Activated CD4-positive, alpha-beta T cell treated with anti-CD3 and anti-CD28 coated beads, Interleukin-2, Interleukin-6, amounts not matched to agents 100 ng/mL and 50 ng/mL, durations not matched to agents 16 hours and 8 hours (primary cell): Measurements from ENCODE around the gene PHAF1.

ENCODE experiments used
- DNase-seq: peaks from one replicate; pipeline ENCODE4 v3.0.0-alpha.2; 2020

PHAF1 gene

DNA sequence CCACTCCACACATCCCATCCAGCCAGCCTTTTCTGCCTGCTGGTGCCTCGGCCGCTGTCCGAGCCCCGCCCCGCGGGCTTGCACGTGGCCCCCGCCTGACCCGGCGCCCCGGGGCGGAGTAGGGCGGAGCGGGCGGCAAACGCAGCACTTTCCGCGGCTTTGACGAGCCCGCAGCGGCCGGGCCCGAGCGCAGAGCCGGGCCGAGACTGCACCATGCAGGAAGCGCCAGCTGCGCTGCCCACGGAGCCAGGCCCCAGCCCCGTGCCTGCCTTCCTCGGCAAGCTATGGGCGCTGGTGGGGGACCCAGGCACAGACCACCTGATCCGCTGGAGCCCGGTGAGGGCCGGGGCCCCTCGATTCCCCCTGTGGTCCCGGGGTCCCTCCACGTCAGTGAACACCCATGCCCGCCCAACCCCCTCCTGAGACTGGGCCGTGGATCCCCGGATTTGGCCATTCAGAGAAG, 54.9 kb downstream of the PHAF1 start, which contains the start of gene HSF4:
Gene HSF4, plus strand, starts transcription at position 147 of the 463 bp plus-strand sequence. Its CDS starts 67 bp downstream, at position 214.
- no peak for DNase-seq

- DNase-seq = no peak
Measured at GRCh38 chr16:67165121-67166078, 55.7 kb downstream of the PHAF1 start.

GRCh38 chr16:67166110-67166547, 56.4 kb downstream of the PHAF1 start:
- DNase-seq = no peak

DNA sequence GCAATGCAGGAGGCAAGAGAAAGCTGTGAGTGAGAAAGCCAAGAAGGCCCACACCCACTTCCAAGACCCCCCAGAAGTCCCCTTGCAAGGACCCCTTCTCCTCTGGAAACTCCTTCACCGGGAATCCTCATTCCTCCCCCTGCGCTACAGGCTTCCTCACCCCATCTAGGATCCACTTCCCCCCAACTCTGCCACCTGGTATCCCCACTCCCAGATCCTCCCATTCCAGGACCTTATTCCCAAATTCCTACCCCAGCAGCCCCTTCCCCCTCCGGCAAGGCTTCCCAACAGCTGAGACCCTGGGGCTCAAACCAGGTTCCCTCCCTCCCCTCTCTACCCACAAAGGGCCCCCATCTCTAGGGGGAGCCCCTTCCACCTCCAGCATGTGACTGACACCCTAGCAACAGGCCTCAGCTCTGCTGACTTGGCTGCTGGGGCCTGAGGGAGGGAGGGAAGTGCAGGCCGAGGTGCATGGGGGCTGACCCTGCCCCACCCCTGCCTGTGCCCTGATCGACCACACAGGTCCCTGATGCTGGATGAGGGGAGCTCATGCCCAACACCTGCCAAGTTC, 56.9 kb downstream of the PHAF1 start:
- DNase-seq = no peak

GRCh38 chr16:67167588-67167987, 57.8 kb downstream of the PHAF1 start:
- DNase-seq = no peak

- DNase-seq = no peak
Measured at GRCh38 chr16:67169011-67169451, 59.3 kb downstream of the PHAF1 start.

DNA sequence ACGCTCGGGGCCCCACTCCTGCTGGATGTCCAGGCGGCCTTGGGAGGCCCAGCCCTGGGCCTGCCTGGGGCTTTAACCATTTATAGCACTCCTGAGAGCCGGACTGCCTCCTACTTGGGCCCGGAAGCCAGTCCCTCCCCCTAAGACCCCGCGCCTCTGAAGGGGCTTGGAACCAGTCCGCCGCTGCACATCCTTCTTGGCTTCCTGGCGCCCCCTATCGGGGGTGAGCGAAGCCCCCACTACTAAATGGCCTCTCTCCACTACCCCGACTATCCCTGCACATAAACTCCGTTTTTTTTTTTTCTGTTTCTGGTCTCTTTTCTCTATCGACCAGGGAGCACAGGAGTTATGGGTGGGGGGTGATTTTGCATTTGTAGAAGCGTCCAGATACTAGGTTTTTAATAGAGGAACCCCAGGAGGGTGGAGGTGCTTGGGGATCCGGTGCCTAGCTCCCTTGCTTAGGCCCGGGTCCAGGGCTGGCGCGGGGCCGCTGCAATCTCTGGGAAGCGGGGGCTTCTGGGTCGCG, 60.0 kb downstream of the PHAF1 start:
- peak; percentile 70 for DNase-seq

- peak; percentile 71 for DNase-seq
Measured at GRCh38 chr16:67170168-67170948, 60.6 kb downstream of the PHAF1 start, which contains the start of gene NOL3. TSS of gene NOL3 (plus strand) at chr16:67170538.

DNA sequence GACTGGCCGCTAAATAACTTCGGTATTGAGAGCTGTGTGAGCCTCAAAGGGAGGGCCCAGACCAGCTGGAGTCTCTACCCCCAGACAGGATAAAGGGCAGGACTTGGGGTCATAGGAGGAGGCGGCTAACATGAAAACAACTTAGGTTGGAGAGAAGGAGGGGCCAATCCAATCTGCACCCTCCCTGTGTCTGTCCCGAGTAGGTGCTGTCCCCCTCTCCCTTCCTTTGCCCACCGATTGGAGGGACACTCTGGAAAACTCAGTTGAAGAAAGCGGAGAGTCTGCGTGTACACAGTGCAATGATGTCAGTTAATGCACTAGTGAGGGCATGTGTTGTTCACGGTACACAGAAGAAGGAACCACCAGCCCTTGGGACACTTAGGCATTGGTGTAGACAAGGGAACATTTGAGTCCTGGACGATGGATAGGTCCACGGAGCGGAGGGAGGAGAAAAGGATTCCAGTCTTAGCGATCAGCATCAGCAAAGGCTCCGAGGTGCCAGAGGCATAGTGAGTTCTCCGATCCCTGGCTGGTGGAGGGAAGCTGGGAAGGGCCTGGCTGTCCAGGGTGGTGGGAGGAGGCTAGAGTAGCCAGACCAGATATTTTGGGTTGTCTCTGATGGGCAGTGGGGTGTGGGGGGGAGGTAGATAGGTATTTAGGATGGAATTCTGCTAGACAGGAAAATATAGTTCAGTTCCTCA, 61.4 kb downstream of the PHAF1 start:
- DNase-seq = no peak

DNA sequence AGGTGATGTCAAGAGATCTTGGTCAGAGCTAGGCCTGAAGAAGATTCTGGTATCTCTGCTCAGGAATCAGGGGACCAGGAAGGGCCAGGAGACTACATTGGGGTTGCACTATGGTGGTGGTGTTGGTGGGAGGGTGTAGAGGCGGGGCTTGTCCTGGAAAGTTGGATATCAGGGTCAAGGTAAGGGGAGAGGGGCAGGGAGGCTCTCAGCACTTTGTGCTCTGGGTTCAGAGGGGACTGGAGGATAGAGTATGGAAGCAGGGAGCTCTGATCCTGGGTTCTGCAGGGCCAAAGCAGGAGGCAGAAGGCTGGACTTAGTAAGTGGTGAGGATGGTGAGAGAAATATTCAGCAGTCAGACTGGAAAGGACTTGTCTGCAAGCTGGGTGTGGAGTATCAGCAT, 63.6 kb downstream of the PHAF1 start:
- DNase-seq = no peak

DNA sequence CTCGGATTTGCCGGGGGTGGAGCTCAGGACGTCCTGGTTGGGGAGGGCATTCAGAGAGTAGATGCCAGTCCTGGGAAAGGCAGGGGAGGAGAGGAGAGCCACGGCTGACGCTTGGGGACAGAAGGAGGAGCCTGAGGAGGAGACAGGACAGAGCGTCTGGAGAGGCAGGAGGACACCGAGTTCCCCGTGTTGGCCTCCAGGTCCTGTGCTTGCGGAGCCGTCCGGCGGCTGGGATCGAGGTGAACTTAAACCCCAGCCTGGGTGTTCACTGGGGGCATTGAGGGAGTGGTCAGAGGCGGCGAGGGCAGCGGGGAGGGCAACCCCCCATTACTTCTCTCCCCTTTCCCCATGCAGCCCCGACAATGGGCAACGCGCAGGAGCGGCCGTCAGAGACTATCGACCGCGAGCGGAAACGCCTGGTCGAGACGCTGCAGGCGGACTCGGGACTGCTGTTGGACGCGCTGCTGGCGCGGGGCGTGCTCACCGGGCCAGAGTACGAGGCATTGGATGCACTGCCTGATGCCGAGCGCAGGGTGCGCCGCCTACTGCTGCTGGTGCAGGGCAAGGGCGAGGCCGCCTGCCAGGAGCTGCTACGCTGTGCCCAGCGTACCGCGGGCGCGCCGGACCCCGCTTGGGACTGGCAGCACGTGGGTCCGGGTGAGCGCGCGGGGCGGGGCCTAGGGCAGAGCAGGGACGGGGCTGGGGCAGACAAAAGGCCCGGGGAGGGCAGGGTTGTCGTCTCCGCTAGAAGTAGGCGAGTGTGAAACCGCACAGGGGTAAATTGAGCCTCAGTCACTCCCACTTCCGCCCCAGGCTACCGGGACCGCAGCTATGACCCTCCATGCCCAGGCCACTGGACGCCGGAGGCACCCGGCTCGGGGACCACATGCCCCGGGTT, 64.3 kb downstream of the PHAF1 start:
- peak; percentile 80 for DNase-seq

- no peak for DNase-seq
Measured at GRCh38 chr16:67174706-67175231, 65.0 kb downstream of the PHAF1 start.

GRCh38 chr16:67176662-67177061, 66.9 kb downstream of the PHAF1 start:
- no peak for DNase-seq

DNA sequence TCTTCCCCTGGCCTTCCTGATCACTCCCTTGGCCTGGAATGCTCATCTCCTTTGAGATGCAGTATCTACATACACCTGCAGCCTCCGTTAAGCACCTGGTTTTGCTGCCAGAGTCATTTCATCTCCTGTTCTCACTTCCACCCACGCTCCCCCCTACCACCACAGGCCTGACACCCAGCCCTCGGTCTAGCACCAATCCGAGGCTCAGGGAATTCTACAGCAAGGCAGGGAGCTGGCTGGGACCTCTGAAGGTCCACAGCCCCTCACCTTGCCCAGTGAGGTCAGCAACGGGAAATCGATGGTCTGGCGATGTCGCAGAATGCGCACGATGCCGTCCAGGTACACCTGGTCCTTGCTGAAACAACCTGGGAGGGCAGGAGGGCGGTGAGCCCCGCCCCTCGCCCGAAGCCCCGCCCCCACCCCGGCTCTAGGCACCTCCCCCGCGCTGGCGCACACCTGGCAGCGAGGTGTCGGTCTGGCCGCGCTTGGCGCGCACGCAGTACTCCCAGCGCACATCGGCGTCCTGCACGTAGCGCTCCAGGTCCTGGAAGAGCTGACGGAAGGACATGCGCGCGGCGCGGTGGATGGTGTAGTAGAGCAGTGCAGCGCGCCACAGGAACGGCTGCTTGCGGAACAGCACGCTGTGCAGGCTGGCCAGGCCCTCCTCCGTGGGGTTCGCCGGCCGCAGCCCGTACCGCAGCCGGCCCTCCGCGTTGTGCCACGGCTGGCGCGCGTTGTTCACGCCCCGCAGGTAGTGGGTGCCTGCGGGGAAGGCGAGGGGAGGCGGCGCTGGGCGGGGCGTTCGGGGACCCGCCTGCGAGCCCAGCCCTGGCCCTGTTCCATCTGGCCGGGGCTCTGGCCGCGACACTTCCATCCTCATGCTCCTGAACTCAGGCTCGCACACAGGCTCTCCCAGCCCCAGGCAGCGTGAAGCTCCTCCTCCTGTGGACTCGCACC, 68.3 kb downstream of the PHAF1 start:
- peak; percentile 54 for DNase-seq

- DNase-seq = peak; percentile 40
Measured at GRCh38 chr16:67179421-67180080, 69.8 kb downstream of the PHAF1 start.

DNA sequence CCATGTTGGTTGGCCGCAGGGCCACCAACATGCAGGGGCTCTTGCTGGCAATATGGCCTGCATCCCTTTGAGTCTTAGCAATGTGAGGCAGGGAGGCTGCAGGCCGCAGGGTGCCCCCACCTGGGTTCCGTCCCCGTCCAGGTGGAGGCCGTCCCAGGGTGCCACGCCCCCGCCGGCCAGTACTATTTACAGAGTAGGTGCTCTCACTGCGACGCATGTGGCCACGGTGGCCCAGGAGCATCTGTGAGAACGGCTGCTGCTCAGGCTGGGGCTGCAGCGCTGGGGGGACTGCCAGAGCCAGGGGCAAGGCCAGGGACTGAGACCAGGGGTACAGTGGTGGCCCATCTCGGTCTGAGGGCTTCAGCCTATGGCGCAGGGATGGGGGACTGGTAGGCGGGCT, 70.4 kb downstream of the PHAF1 start:
- no peak for DNase-seq

DNA sequence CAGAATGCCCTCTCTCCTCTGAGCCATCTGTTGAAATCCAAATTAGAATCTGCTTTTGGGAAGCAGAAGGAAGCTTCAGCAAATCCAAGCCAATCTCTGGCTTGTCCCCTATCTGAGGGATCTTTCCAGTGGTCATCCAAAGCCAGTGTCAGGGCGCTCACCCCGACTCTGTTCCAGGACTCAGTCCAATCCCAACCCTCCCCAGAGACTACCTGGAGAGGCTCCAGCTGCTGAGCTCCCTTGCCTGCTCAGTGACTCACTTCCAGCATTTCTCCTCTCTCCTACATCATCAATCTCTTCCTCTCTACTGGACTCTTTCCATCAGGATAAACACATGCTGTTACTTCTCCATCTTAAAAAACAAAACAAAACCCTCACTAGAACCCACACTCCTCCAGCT, 71.6 kb downstream of the PHAF1 start:
- no peak for DNase-seq

DNA sequence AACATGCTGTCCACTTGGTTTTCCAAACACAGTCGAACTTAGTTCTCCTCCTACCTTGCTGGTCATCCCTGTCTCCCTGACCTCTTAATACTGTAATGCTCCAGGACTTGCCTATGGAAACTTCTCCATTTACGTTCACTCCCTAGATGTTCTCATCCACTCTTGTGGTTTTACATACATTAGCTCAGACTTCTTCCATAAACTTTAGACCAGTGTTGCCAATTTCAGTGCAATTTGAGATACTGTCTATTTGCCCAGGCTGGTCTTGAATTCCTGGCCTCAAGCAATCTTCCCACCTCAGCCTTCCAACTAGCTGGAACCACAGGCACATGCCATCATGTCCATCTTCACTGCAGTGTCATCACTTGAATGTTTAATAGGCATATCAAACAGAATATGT, 72.5 kb downstream of the PHAF1 start:
- DNase-seq = no peak

GRCh38 chr16:67183284-67183626, 73.5 kb downstream of the PHAF1 start:
- DNase-seq = no peak
